ENCODE measurements around the gene RFC4.
"Not testable (repeated sequence)": the region's sequence is repeated elsewhere in the genome, so short reads cannot be mapped to it uniquely, and the experiment has no call there.

The RFC4 gene, protein sequence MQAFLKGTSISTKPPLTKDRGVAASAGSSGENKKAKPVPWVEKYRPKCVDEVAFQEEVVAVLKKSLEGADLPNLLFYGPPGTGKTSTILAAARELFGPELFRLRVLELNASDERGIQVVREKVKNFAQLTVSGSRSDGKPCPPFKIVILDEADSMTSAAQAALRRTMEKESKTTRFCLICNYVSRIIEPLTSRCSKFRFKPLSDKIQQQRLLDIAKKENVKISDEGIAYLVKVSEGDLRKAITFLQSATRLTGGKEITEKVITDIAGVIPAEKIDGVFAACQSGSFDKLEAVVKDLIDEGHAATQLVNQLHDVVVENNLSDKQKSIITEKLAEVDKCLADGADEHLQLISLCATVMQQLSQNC

GRCh38 chr3:186806089-186807055, at the start of gene RFC4:
Gene RFC4 (minus strand): TSS chr3:186806482. CDS start chr3:186804713, 1,769 bp downstream.
- H3K4me3 ChIP-seq (ENCODE audit: low read depth, low read length), result peak within 1 kb of the TSS; percentile 95
- H3K36me3 ChIP-seq (ENCODE audit: insufficient read depth, low read length), result peaks cover 10% of the 10 kb centered on the region; the same call in 1 of the 2 replicates
- H2AFZ ChIP-seq (ENCODE audit: low read length, unreplicated experiment), result peak within 1 kb of the TSS; percentile 87
- peaks cover 23% of the 10 kb centered on the region for H3K79me2 ChIP-seq (ENCODE audit: control insufficient read depth, insufficient read depth, low read length, unreplicated experiment)
- H3K27me3 ChIP-seq (ENCODE audit: insufficient read depth, low read length), result no peaks in the 10 kb centered on the region
- peaks cover 18% of the 10 kb centered on the region for H3K4me1 ChIP-seq (ENCODE audit: control insufficient read depth, insufficient read depth, low read length, unreplicated experiment)
- H3K27ac ChIP-seq (ENCODE audit: low read depth, low read length), result peak within 1 kb of the TSS; percentile 45

- no peak overlapping the region for H2AFZ ChIP-seq (ENCODE audit: low read length, unreplicated experiment)
- H3K27ac ChIP-seq (ENCODE audit: low read depth, low read length), result no peak overlapping the region
- no peak overlapping the region for H3K4me3 ChIP-seq (ENCODE audit: low read depth, low read length)
- no peaks in the 10 kb centered on the region for H3K36me3 ChIP-seq (ENCODE audit: insufficient read depth, low read length)
- no peaks in the 10 kb centered on the region for H3K4me1 ChIP-seq (ENCODE audit: control insufficient read depth, insufficient read depth, low read length, unreplicated experiment)
- H3K79me2 ChIP-seq (ENCODE audit: control insufficient read depth, insufficient read depth, low read length, unreplicated experiment), result no peaks in the 10 kb centered on the region
- peaks cover 11% of the 10 kb centered on the region; the same call in 1 of the 2 replicates for H3K27me3 ChIP-seq (ENCODE audit: insufficient read depth, low read length)
Observed at GRCh38 chr3:186854954-186855353, 48.7 kb upstream of the RFC4 start.

DNA sequence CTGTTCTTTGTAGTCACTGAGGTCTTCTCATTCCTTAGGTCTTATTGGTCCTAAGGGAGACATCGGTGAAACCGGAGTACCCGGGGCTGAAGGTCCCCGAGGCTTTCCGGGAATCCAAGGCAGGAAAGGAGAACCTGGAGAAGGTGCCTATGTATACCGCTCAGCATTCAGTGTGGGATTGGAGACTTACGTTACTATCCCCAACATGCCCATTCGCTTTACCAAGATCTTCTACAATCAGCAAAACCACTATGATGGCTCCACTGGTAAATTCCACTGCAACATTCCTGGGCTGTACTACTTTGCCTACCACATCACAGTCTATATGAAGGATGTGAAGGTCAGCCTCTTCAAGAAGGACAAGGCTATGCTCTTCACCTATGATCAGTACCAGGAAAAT, 47.9 kb upstream of the RFC4 start:
- no peak overlapping the region for H3K27ac ChIP-seq (ENCODE audit: low read depth, low read length)
- H3K4me3 ChIP-seq (ENCODE audit: low read depth, low read length), result no peak overlapping the region
- peaks cover 11% of the 10 kb centered on the region; the same call in 1 of the 2 replicates for H3K27me3 ChIP-seq (ENCODE audit: insufficient read depth, low read length)
- no peaks in the 10 kb centered on the region for H3K79me2 ChIP-seq (ENCODE audit: control insufficient read depth, insufficient read depth, low read length, unreplicated experiment)
- H3K4me1 ChIP-seq (ENCODE audit: control insufficient read depth, insufficient read depth, low read length, unreplicated experiment), result no peaks in the 10 kb centered on the region
- H2AFZ ChIP-seq (ENCODE audit: low read length, unreplicated experiment), result no peak overlapping the region
- no peaks in the 10 kb centered on the region for H3K36me3 ChIP-seq (ENCODE audit: insufficient read depth, low read length)

DNA sequence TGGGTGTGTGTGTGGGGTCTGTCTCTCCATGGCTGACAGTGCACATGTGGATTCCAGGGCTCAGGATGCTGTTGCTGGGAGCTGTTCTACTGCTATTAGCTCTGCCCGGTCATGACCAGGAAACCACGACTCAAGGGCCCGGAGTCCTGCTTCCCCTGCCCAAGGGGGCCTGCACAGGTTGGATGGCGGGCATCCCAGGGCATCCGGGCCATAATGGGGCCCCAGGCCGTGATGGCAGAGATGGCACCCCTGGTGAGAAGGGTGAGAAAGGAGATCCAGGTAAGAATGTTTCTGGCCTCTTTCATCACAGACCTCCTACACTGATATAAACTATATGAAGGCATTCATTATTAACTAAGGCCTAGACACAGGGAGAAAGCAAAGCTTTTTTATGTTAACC, 46.7 kb upstream of the RFC4 start:
- Histone ChIP-seq H3K27ac (ENCODE audit: low read depth, low read length) (no peak overlapping the region), H3K4me1 (ENCODE audit: control insufficient read depth, insufficient read depth, low read length, unreplicated experiment) (no peaks in the 10 kb centered on the region), H3K79me2 (ENCODE audit: control insufficient read depth, insufficient read depth, low read length, unreplicated experiment) (no peaks in the 10 kb centered on the region), H3K4me3 (ENCODE audit: low read depth, low read length) (no peak overlapping the region), H2AFZ (ENCODE audit: low read length, unreplicated experiment) (no peak overlapping the region), H3K36me3 (ENCODE audit: insufficient read depth, low read length) (no peaks in the 10 kb centered on the region), H3K27me3 (ENCODE audit: insufficient read depth, low read length) (peaks cover 11% of the 10 kb centered on the region; the same call in 1 of the 2 replicates)

GRCh38 chr3:186851835-186852234, 45.6 kb upstream of the RFC4 start:
- not testable (repeated sequence) for H3K79me2 ChIP-seq (ENCODE audit: control insufficient read depth, insufficient read depth, low read length, unreplicated experiment); H3K36me3 ChIP-seq (ENCODE audit: insufficient read depth, low read length); H3K27ac ChIP-seq (ENCODE audit: low read depth, low read length); H3K4me1 ChIP-seq (ENCODE audit: control insufficient read depth, insufficient read depth, low read length, unreplicated experiment); H2AFZ ChIP-seq (ENCODE audit: low read length, unreplicated experiment); H3K4me3 ChIP-seq (ENCODE audit: low read depth, low read length)
- peaks cover 19% of the 10 kb centered on the region for H3K27me3 ChIP-seq (ENCODE audit: insufficient read depth, low read length)

DNA sequence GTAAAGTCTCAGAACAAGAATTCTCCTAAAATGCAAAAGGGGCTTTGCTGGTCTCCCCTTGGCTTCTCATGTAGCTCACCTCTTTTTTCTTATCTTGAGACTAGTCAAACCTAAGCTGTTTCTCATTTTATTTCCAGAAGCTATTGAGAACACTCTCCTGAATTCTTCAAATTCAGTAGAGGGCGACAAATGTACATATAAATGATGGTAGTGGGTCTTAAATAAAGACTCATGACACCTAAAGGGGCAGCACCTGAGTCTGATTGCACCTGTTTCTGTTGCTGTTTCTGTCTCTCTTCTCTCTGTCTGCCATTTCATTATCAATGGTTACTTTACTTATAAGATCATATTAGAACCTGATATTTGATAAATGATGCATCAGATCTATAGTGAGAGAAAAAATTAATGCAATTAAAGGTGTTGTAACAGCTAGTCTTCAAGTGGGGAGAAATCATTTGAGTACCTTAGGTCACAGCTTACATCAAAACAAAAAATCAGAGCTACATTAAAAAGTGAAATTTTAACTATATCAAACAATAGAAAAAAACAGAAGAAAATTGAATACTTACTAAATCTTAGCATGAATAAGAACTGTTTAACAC, 43.2 kb upstream of the RFC4 start:
- Histone ChIP-seq H3K27ac (ENCODE audit: low read depth, low read length) (no peak overlapping the region), H3K27me3 (ENCODE audit: insufficient read depth, low read length) (peaks cover 30% of the 10 kb centered on the region), H3K36me3 (ENCODE audit: insufficient read depth, low read length) (no peaks in the 10 kb centered on the region), H3K79me2 (ENCODE audit: control insufficient read depth, insufficient read depth, low read length, unreplicated experiment) (no peaks in the 10 kb centered on the region), H3K4me1 (ENCODE audit: control insufficient read depth, insufficient read depth, low read length, unreplicated experiment) (no peaks in the 10 kb centered on the region), H3K4me3 (ENCODE audit: low read depth, low read length) (no peak overlapping the region), H2AFZ (ENCODE audit: low read length, unreplicated experiment) (no peak overlapping the region)

DNA sequence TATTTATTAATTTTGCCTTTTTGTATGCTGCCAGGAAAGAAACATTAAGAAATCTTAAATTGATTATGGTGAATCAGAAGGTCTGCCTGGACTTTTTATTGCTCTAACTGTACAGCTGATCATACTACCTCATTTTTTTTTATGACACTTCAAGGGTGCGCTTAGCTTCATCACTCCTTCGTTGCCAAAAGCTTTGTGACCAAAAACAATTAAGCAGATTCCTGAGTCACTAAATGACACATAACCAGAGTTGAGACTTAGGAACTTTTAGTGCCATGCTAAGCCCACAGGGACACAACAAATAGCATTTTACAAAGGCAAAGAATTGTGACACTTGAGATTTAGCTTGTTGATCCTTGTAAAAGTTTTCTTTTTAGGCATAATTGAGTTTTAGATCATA, 41.2 kb upstream of the RFC4 start:
- H3K4me3 ChIP-seq (ENCODE audit: low read depth, low read length), result no peak overlapping the region
- no peaks in the 10 kb centered on the region for H3K4me1 ChIP-seq (ENCODE audit: control insufficient read depth, insufficient read depth, low read length, unreplicated experiment)
- peaks cover 25% of the 10 kb centered on the region for H3K27me3 ChIP-seq (ENCODE audit: insufficient read depth, low read length)
- no peaks in the 10 kb centered on the region for H3K36me3 ChIP-seq (ENCODE audit: insufficient read depth, low read length)
- no peak overlapping the region for H3K27ac ChIP-seq (ENCODE audit: low read depth, low read length)
- no peaks in the 10 kb centered on the region for H3K79me2 ChIP-seq (ENCODE audit: control insufficient read depth, insufficient read depth, low read length, unreplicated experiment)
- no peak overlapping the region for H2AFZ ChIP-seq (ENCODE audit: low read length, unreplicated experiment)

DNA sequence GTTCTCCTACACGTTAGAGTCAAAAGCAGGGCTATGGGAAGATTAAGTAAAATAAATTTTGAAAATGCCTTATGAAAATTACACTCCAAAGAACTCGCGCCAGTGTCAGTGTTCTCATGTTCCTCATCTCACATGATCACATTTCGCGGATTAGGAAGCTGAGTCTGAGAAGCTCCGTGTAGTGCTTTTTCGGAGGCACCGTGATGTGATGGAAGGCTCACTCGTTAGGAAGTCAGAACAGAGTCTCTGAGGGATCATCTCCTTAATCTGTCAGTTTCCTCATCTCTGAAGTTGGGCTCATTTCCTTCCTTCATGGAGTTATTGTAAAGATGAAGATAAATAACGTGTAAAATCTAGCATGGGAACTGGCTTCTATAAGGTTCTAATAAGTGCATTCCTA, 39.5 kb upstream of the RFC4 start:
- no peaks in the 10 kb centered on the region for H3K4me1 ChIP-seq (ENCODE audit: control insufficient read depth, insufficient read depth, low read length, unreplicated experiment)
- H3K27me3 ChIP-seq (ENCODE audit: insufficient read depth, low read length), result peaks cover 19% of the 10 kb centered on the region
- no peaks in the 10 kb centered on the region for H3K79me2 ChIP-seq (ENCODE audit: control insufficient read depth, insufficient read depth, low read length, unreplicated experiment)
- no peak overlapping the region for H2AFZ ChIP-seq (ENCODE audit: low read length, unreplicated experiment)
- no peak overlapping the region for H3K27ac ChIP-seq (ENCODE audit: low read depth, low read length)
- H3K36me3 ChIP-seq (ENCODE audit: insufficient read depth, low read length), result no peaks in the 10 kb centered on the region
- H3K4me3 ChIP-seq (ENCODE audit: low read depth, low read length), result no peak overlapping the region

DNA sequence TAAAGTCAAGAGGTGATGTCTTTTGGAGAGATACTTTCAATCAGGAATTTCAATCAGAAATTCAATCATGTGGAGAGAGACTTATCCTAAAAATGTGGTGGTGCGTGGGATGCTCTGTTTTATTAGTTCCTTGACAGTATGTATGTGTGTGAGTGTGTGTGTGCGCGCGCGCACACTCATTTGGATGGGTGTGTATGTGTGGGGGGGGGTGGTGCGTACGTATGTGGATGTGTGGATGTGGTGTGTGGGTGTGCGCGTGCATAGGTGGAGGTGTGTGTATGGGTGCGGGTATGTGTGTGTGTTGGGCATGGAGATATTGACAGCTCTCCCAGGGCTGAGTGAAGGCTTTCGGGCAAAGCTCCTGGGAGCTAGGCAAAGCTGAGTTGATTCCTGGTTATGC, 38.6 kb upstream of the RFC4 start:
- no peaks in the 10 kb centered on the region for H3K79me2 ChIP-seq (ENCODE audit: control insufficient read depth, insufficient read depth, low read length, unreplicated experiment)
- H2AFZ ChIP-seq (ENCODE audit: low read length, unreplicated experiment), result no peak overlapping the region
- H3K36me3 ChIP-seq (ENCODE audit: insufficient read depth, low read length), result no peaks in the 10 kb centered on the region
- H3K4me1 ChIP-seq (ENCODE audit: control insufficient read depth, insufficient read depth, low read length, unreplicated experiment), result no peaks in the 10 kb centered on the region
- peaks cover 19% of the 10 kb centered on the region for H3K27me3 ChIP-seq (ENCODE audit: insufficient read depth, low read length)
- no peak overlapping the region for H3K4me3 ChIP-seq (ENCODE audit: low read depth, low read length)
- H3K27ac ChIP-seq (ENCODE audit: low read depth, low read length), result no peak overlapping the region

DNA sequence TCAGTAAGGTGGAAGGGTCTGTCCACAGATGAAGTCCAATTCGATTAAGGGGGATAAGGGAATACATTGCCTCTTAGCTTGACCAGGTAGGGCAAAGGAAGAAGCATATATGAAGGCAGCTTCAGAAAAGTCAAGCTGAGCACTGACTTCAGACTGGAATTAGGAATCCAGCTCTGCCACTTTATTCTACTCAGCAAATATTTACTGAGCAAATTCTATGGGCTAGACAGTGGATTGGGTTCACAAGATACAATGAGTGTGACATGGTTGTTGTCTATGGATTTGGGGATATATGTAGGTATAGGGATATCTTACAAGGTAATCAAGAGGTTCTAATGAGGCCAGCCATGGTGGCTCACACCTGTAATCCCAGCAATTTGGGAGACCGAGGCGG, 36.8 kb upstream of the RFC4 start:
- Histone ChIP-seq H3K27ac (ENCODE audit: low read depth, low read length) (no peak overlapping the region), H3K4me3 (ENCODE audit: low read depth, low read length) (no peak overlapping the region), H3K79me2 (ENCODE audit: control insufficient read depth, insufficient read depth, low read length, unreplicated experiment) (no peaks in the 10 kb centered on the region), H3K36me3 (ENCODE audit: insufficient read depth, low read length) (no peaks in the 10 kb centered on the region), H2AFZ (ENCODE audit: low read length, unreplicated experiment) (no peak overlapping the region), H3K4me1 (ENCODE audit: control insufficient read depth, insufficient read depth, low read length, unreplicated experiment) (no peaks in the 10 kb centered on the region), H3K27me3 (ENCODE audit: insufficient read depth, low read length) (peaks cover 23% of the 10 kb centered on the region)
